SH-SY5Y (cell line): Measurements from ENCODE around the gene MESP2.

ENCODE experiments used
- GATA2 ChIP-seq: IDR thresholded peaks from 2 replicates; pipeline ENCODE4 v1.6.1; 2011; ENCODE audit warnings: mild to moderate bottlenecking, low read depth, low read length
- GATA3 ChIP-seq: IDR thresholded peaks from 2 replicates; pipeline ENCODE4 v1.6.1; 2011; ENCODE audit warnings: low read depth, mild to moderate bottlenecking, low read length, moderate library complexity

DNA sequence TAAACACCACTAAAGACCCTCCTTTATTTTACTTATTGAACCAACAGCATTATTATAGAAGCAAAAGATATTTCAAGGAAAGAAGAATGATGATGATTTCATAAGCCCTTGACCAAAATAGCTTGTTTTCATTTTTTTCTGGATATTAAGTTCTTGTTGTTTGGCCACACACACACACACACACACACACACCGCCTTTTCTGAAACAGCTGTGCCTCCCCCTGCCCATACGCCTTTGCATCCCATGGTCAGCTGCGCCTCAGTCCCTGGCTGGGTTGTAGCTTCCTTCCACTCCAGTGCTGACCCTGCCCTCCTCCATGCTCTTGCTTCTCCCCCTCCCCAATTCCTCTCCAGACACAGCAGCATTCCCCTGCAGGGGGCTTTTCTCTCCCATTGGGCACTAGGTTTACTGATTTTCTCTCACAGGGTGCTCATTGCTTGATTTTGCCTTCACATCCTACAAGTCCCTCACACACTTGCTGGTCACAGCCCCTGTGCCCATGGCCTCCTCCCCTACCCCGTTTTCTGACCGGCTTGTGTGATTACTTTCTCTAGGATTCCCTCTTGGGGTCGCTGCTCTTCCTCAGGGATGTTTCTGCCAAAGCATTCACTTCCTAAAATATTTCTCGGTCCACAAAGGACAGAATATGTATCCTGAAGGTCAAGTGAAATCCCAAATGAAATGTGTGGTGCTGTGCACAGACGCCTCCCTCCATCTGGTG is 43.5 kb upstream of the MESP2 start:
- TF ChIP-seq GATA2 (no peak), GATA3 (no peak)
